K562 (cell line): ENCODE measurements around the gene PDE2A. TPM values are rescaled to one million over a fixed set of nuclear protein-coding genes. Genes with fewer than 3 reads are reported as not detected.
A peak's percentile ranks its signal among the peaks of the same experiment; 100 is the strongest.

Source experiments
- ATAC-seq: fragments of 200-7000 bp; cut with Tn5 transposase; 3 replicates; pipeline ENCODE4 v1.9.1; 2020; ENCODE audit warnings: moderate library complexity
- BruUV-seq: library from RNA; stranded (reverse); fragments of 400-500 nt; replicated peaks from 2 replicates; lab custom pipeline; 2021; lab: Mats Ljungman, UMichigan
- CTCF ChIA-PET: fragments of 300-600 bp; formaldehyde crosslinking; extraction: SDS; loops from one replicate; lab custom pipeline; 2021; ENCODE audit warnings: low intra/inter-chr PET ratio; lab: Yijun Ruan, JAX
- POLR2A ChIA-PET: fragments of 300-600, 350-650 bp; sonication (Branson Sonifier 250); formaldehyde crosslinking; extraction: SDS; loops from one replicate; lab custom pipeline; 2021; ENCODE audit warnings: antibody characterized with exemption, inconsistent platforms; lab: Yijun Ruan, JAX
- DNase-seq, 4 experiments: peaks; one replicate each; pipeline versions ENCODE4 v3.0.0 to v3.0.0-alpha.2; 2011 to 2018; ENCODE audit warnings: low spot score in 3 of 4, mixed read lengths in 3 of 4; ENCODE audit errors: extremely low read depth in 1 of 4
- FAIRE-seq: peaks from 2 replicates; lab custom pipeline; 2011; peaks lifted over from hg19 to GRCh38; lab: Jason Lieb, UNC
- H2AFZ ChIP-seq: 2 replicates; pipeline ENCODE4 v1.6.0; 2011; ENCODE audit warnings: low read depth, low read length, control low read depth, inconsistent platforms
- H3K27ac ChIP-seq: fragments of 200-600 bp; 3 replicates; pipeline ENCODE4 v1.8.0; 2011; ENCODE audit warnings: low read depth, mild to moderate bottlenecking, control low read depth, inconsistent platforms, low read length, moderate library complexity, mixed read lengths; ENCODE audit errors: extremely low read depth
- H3K27me3 ChIP-seq, 2 experiments: fragments of 300-600 bp in 1 of 2; 2 replicates in 1 of 2; 3 replicates in 1 of 2; pipeline versions ENCODE4 v1.6.0 to v1.8.0; 2011; ENCODE audit warnings: inconsistent platforms in 2 of 2, low read length in 2 of 2, mild to moderate bottlenecking in 1 of 2, mixed read lengths in 1 of 2, moderate library complexity in 1 of 2; ENCODE audit not compliant: control insufficient read depth in 2 of 2, insufficient read depth in 2 of 2
- H3K36me3 ChIP-seq: fragments of 300-600 bp; 3 replicates; pipeline ENCODE4 v1.8.0; 2011; ENCODE audit warnings: mild to moderate bottlenecking, low read length, inconsistent platforms; ENCODE audit not compliant: control insufficient read depth, insufficient read depth
- H3K4me1 ChIP-seq, 2 experiments: fragments of 200-600 bp in 1 of 2; replicated peaks in 1 of 2; 2 replicates in 1 of 2; 3 replicates in 1 of 2; pipeline versions ENCODE4 v1.5.1 to v1.8.0; 2011; ENCODE audit warnings: inconsistent platforms in 2 of 2, low read length in 2 of 2, mild to moderate bottlenecking in 1 of 2, mixed read lengths in 1 of 2, moderate library complexity in 1 of 2; ENCODE audit not compliant: control insufficient read depth in 2 of 2, insufficient read depth in 2 of 2
- H3K4me2 ChIP-seq: 2 replicates; pipeline ENCODE4 v1.6.1; 2011; ENCODE audit warnings: low read length, control low read depth, inconsistent platforms, mixed read lengths; ENCODE audit not compliant: insufficient read depth
- H3K4me3 ChIP-seq: fragments of 200-600 bp; sonication (generic), shearing (Covaris generic); 2 replicates; pipeline ENCODE4 v1.5.1; 2016; ENCODE audit warnings: control low read depth, inconsistent platforms
- H3K79me2 ChIP-seq: fragments of 200-600 bp; 3 replicates; pipeline ENCODE4 v1.8.0; 2011; ENCODE audit warnings: low read length, inconsistent platforms; ENCODE audit not compliant: control insufficient read depth, insufficient read depth
- H3K9ac ChIP-seq, 2 experiments: 2 replicates each; pipeline versions ENCODE4 v1.6.0 to v1.6.1; 2011; ENCODE audit warnings: low read depth in 2 of 2, low read length in 2 of 2, control low read depth in 1 of 2, inconsistent platforms in 1 of 2, mild to moderate bottlenecking in 1 of 2, mixed read lengths in 1 of 2; ENCODE audit not compliant: insufficient read depth in 1 of 2
- H3K9me1 ChIP-seq: one replicate; pipeline ENCODE4 v1.6.0; 2011; ENCODE audit warnings: inconsistent platforms, mild to moderate bottlenecking, low read length, moderate library complexity; ENCODE audit not compliant: control insufficient read depth, insufficient read depth
- H3K9me3 ChIP-seq: replicated peaks from 2 replicates; pipeline ENCODE4 v1.5.1; 2011; ENCODE audit warnings: low read depth, low read length, inconsistent platforms; ENCODE audit not compliant: control insufficient read depth, insufficient read depth
- H4K20me1 ChIP-seq: replicated peaks from 2 replicates; pipeline ENCODE4 v1.6.1; 2011; ENCODE audit warnings: low read length, inconsistent platforms, mixed read lengths; ENCODE audit not compliant: control insufficient read depth, insufficient read depth
- CC2D1A ChIP-seq: fragments of 450-650 bp; IDR thresholded peaks from 2 replicates; pipeline ENCODE4 v1.6.1; 2017; ENCODE audit warnings: mild to moderate bottlenecking
- EHMT2 ChIP-seq: fragments of 450-650 bp; IDR thresholded peaks from 2 replicates; pipeline ENCODE4 v1.6.1; 2018; ENCODE audit warnings: antibody characterized with exemption
- ELF1 ChIP-seq: fragments of 200-800 bp; sonication (Bioruptor generic); IDR thresholded peaks from 2 replicates; pipeline ENCODE4 v1.6.1; 2016; ENCODE audit warnings: missing genetic modification characterization, missing compliant biosample characterization
- ETS1 ChIP-seq: conservative IDR thresholded peaks from 2 replicates; pipeline ENCODE4 v1.6.1; 2011; ENCODE audit warnings: low read depth, mild to moderate bottlenecking, low read length; ENCODE audit not compliant: control insufficient read depth
- EZH2 ChIP-seq: IDR thresholded peaks from 2 replicates; pipeline ENCODE4 v1.6.1; 2012; ENCODE audit warnings: low read depth, mild to moderate bottlenecking, inconsistent platforms, low read length, borderline replicate concordance
- HNRNPLL ChIP-seq: fragments of 200-400 bp; formaldehyde crosslinking; IDR thresholded peaks from 2 replicates; pipeline ENCODE4 v1.6.1; 2017; ENCODE audit warnings: low read length, low read depth, mild to moderate bottlenecking; ENCODE audit not compliant: poor library complexity, severe bottlenecking
- HSF4 ChIP-seq: fragments of 250-450 bp; sonication (Bioruptor Pico); IDR thresholded peaks from 2 replicates; pipeline ENCODE4 v2.1.2; 2022; ENCODE audit warnings: mild to moderate bottlenecking, moderate library complexity, borderline replicate concordance
- KLF1 ChIP-seq: fragments of 450-650 bp; IDR thresholded peaks from 2 replicates; pipeline ENCODE4 v1.6.1; 2016; ENCODE audit warnings: missing genetic modification characterization, missing compliant biosample characterization
- POLR2G ChIP-seq: fragments of 200-400 bp; formaldehyde crosslinking; IDR thresholded peaks from 2 replicates; pipeline ENCODE4 v1.6.1; 2017; ENCODE audit warnings: low read depth, mild to moderate bottlenecking, antibody characterized with exemption, low read length, moderate library complexity
- PYGO2 ChIP-seq: fragments of 450-650 bp; IDR thresholded peaks from 2 replicates; pipeline ENCODE4 v1.6.1; 2016; ENCODE audit warnings: mild to moderate bottlenecking, missing genetic modification characterization, moderate library complexity, missing compliant biosample characterization
- TCF3 ChIP-seq: sonication (generic); formaldehyde crosslinking; IDR thresholded peaks from 2 replicates; pipeline ENCODE4 v1.4.0; 2020; ENCODE audit warnings: mild to moderate bottlenecking, missing genetic modification reagents
- THRAP3 ChIP-seq: fragments of 450-650 bp; IDR thresholded peaks from 2 replicates; pipeline ENCODE4 v1.6.1; 2016; ENCODE audit warnings: mild to moderate bottlenecking, inconsistent platforms, borderline replicate concordance
- VEZF1 ChIP-seq: fragments of 200-800 bp; sonication (Bioruptor generic); IDR thresholded peaks from 2 replicates; pipeline ENCODE4 v1.6.1; 2017; ENCODE audit warnings: missing genetic modification characterization, missing compliant biosample characterization
- ZNF507 ChIP-seq: conservative IDR thresholded peaks from 2 replicates; pipeline ENCODE4 v1.6.1; 2017; ENCODE audit warnings: missing genetic modification characterization, missing compliant biosample characterization
- WGBS: fragments of 100-300 bp; shearing (Covaris generic); methylation state at CpG from one replicate; pipeline ENCODE4 v1.1.6; 2016; ENCODE audit warnings: low coverage, mixed read lengths; ENCODE audit not compliant: insufficient coverage; ENCODE audit errors: missing lambda C conversion rate; 5-methylcytosine and 5-hydroxymethylcytosine counted together
- in situ Hi-C: fragments of 300-500 bp; cut with MboI; formaldehyde crosslinking; loops from 4 replicates; pipeline ENCODE4 v1.15.0; 2018; ENCODE audit warnings: inconsistent platforms, mixed read lengths
- intact Hi-C: fragments of 100-400 bp; cut with micrococcal nuclease; formaldehyde crosslinking; loops from 2 replicates; pipeline ENCODE4 v1.14.2; 2022
- polyA plus RNA-seq, 8 experiments: library from polyadenylated mRNA; depleted of rRNA in 4 of 8; stranded (reverse) in 5 of 8; unstranded in 3 of 8; fragments of >200 nt; fragmentation: Nextera tagmentation in 2 of 8; fragmentation: Illumina TruSeq in 1 of 8; extraction: Ambion mirVana in 2 of 8; extraction: Trizol in 1 of 8; gene quantifications; 2 replicates each; pipeline versions ENCODE4 v1.2.1 to v1.2.3, GENCODE V29; 2011 to 2014; ENCODE audit warnings: inconsistent platforms in 1 of 8, missing spikeins in 1 of 8
- total RNA-seq, 7 experiments: library from RNA; depleted of rRNA in 6 of 7; stranded (reverse); fragments of >200 nt in 6 of 7; fragmentation: Illumina TruSeq in 2 of 7; extraction: Trizol in 2 of 7; gene quantifications; 2 replicates each; pipeline versions ENCODE4 v1.2.1 to v1.2.3, GENCODE V29; 2011 to 2021; ENCODE audit warnings: low replicate concordance in 1 of 7
- TF ChIP-seq, protein P1 (sequence below): fragments of 450-650 bp; formaldehyde crosslinking; IDR thresholded peaks from 2 replicates; pipeline ENCODE4 v1.4.0; 2020; ENCODE audit warnings: mild to moderate bottlenecking
- TF ChIP-seq, protein P2 (sequence below), 2 experiments: IDR thresholded peaks; 2 replicates each; pipeline ENCODE4 v1.6.1; 2011; ENCODE audit warnings: borderline replicate concordance in 1 of 2, control low read depth in 1 of 2, low read depth in 1 of 2, low read length in 1 of 2, mild to moderate bottlenecking in 1 of 2, mixed read lengths in 1 of 2, moderate library complexity in 1 of 2; ENCODE audit not compliant: insufficient read depth in 1 of 2, insufficient read length in 1 of 2, poor library complexity in 1 of 2, severe bottlenecking in 1 of 2; ENCODE audit errors: extremely low read depth in 1 of 2

The PDE2A gene
- total and polyA plus RNA-seq, 9 of the 15 experiments (the other 6 are each of a cell fraction or from before 2014, with no cell fraction given), result 0.07 to 15.2 (median 1.6) TPM; not detected in 1

DNA sequence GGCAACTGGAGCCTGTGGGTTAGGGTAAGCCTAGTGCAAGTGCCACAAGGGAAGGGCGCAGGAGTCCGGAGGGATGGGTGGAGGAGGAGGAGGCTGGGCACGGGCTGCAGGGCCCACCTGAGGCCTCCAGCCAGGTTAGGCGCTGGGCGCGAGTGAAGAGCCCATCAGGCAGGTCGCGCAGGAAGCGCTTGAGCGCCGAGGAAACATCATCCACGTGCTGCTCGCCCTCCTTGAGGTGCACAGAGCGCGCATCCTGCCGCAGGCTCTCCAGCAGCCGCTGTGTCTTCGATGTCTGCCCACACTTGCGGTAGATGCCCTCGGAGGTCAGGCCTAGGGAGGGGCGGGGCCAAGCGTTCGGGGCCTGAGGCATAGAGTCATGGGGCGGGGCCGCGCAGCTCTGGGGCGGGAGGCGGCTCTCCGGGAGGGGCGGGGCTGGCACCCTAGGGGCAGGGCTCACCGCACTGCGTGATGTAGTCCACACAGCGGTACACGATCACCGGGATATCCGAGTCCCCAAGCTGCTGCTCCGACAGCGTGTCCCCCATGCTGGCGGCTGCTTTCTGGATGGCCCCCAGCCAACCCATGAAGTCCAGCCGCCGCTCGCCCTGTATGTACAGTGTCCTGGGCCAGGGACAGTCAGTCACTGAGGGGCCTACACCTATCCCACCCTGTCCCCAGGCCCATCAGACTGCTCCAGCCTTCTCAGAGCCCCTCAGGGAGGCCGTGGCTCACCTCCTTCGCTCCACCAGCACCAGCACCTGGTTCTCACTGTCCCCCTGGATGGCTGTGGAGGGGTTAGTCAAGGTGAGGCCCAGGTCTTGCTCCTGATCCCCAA is 22.9 kb upstream of the PDE2A start:
- no peaks in the 10 kb centered on the region for H3K27me3 ChIP-seq
- H3K9me3 ChIP-seq, result no peaks in the 10 kb centered on the region
- ATAC-seq (peak; percentile 100), FAIRE-seq (peak; percentile 85), DNase-seq (peak; percentile 89 to 99 (median 97))
- CTCF ChIA-PET, result no interaction called here
- peaks cover 3% of the 10 kb centered on the region; the same call in 1 of the 2 replicates for H4K20me1 ChIP-seq
- peaks cover 15% of the 10 kb centered on the region for H3K9me1 ChIP-seq
- no peak overlapping the region for H3K27ac ChIP-seq
- POLR2A ChIA-PET, result interaction anchor here (0.6 to 1.4 kb wide), 4 partner anchors 11 to 366 kb away, joined by 3 to 4 read pairs (median 3); no protein-coding TSS in a partner anchor
- H3K4me1 ChIP-seq, result peaks cover 8 to 23% of the 10 kb centered on the region in 2 experiments; a peak in 4 of 5 replicates
- peak overlapping the region; percentile 32; the same call in 1 of the 2 replicates for H3K4me2 ChIP-seq
- intact Hi-C loops (no loop called here), in situ Hi-C loops (no loop called here)
- 51% methylated on average over 26 of the region's 44 CpGs for WGBS
- H3K79me2 ChIP-seq, result no peaks in the 10 kb centered on the region; the same call in 2 of the 3 replicates
- no peak overlapping the region for H2AFZ ChIP-seq
- no peak overlapping the region for H3K4me3 ChIP-seq
- peaks cover 91% of the 10 kb centered on the region; the same call in 2 of the 3 replicates for H3K36me3 ChIP-seq
- peak overlapping the region in 1 of 2 experiments; percentile 59; a peak in 2 of 4 replicates for H3K9ac ChIP-seq
- no TSS peak for BruUV-seq
- TF ChIP-seq ELF1, result no peak
- TF ChIP-seq CC2D1A, result no peak
- TF ChIP-seq EHMT2, result no peak
- TF ChIP-seq EZH2, result no peak
- TF ChIP-seq POLR2G, result peak; percentile 27
- TF ChIP-seq ETS1, result 0 out of 2 replicates have a peak, but pooled peaks have one; percentile 10
- TF ChIP-seq THRAP3, result no peak
- TF ChIP-seq TCF3 (CRISPR knock-in tag), result no peak
- peak; percentile 61 for TF ChIP-seq VEZF1 (CRISPR knock-in tag)
- no peak for TF ChIP-seq KLF1 (tag)
- TF ChIP-seq, protein P1, sequence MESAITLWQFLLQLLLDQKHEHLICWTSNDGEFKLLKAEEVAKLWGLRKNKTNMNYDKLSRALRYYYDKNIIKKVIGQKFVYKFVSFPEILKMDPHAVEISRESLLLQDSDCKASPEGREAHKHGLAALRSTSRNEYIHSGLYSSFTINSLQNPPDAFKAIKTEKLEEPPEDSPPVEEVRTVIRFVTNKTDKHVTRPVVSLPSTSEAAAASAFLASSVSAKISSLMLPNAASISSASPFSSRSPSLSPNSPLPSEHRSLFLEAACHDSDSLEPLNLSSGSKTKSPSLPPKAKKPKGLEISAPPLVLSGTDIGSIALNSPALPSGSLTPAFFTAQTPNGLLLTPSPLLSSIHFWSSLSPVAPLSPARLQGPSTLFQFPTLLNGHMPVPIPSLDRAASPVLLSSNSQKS, result no peak
- TF ChIP-seq HSF4 (CRISPR knock-in tag), result no peak
- no peak for TF ChIP-seq ZNF507 (tag)
- TF ChIP-seq, protein P2, sequence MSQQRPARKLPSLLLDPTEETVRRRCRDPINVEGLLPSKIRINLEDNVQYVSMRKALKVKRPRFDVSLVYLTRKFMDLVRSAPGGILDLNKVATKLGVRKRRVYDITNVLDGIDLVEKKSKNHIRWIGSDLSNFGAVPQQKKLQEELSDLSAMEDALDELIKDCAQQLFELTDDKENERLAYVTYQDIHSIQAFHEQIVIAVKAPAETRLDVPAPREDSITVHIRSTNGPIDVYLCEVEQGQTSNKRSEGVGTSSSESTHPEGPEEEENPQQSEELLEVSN (IDR thresholded peaks at IDR 0.05; ENCODE audit: borderline replicate concordance in 1 of 2, extremely low read depth in 1 of 2, insufficient read depth in 1 of 2, insufficient read length in 1 of 2, low read depth in 1 of 2, low read length in 1 of 2, poor library complexity in 1 of 2, severe bottlenecking in 1 of 2), result peak in 1 of 2 experiments; percentile 18
- no peak for TF ChIP-seq PYGO2 (tag)
- no peak for TF ChIP-seq HNRNPLL
